Endodermal cell (in vitro differentiated cells): ENCODE data around the gene EVX2. TPM values are rescaled to one million over a fixed set of nuclear protein-coding genes. Genes with fewer than 3 reads are reported as not detected.

Source experiments
- DNase-seq: peaks from one replicate; pipeline ENCODE4 v3.0.0-alpha.2; 2017
- H3K27ac ChIP-seq: 2 replicates; pipeline ENCODE4 v1.5.1; 2013; ENCODE audit warnings: mild to moderate bottlenecking, low read depth, low read length, moderate library complexity
- H3K27me3 ChIP-seq: 2 replicates; pipeline ENCODE4 v1.6.1; 2013; ENCODE audit warnings: mild to moderate bottlenecking, low read length, moderate library complexity; ENCODE audit not compliant: insufficient read depth, control insufficient read depth, poor library complexity, severe bottlenecking
- H3K36me3 ChIP-seq: 2 replicates; pipeline ENCODE4 v1.7.0; 2013; ENCODE audit warnings: mild to moderate bottlenecking, low read length, moderate library complexity; ENCODE audit not compliant: control insufficient read depth, insufficient read depth
- H3K4me1 ChIP-seq: one replicate; pipeline ENCODE4 v1.7.0; 2013; ENCODE audit warnings: low read length; ENCODE audit not compliant: control insufficient read depth, insufficient read depth
- H3K4me3 ChIP-seq: 2 replicates; pipeline ENCODE4 v1.5.1; 2013; ENCODE audit warnings: mild to moderate bottlenecking, low read length, moderate library complexity
- H3K9ac ChIP-seq: 2 replicates; pipeline ENCODE4 v1.6.1; 2013; ENCODE audit warnings: mild to moderate bottlenecking, low read length, moderate library complexity; ENCODE audit not compliant: poor library complexity, severe bottlenecking; ENCODE audit errors: extremely low read depth
- H3K9me3 ChIP-seq: 2 replicates; pipeline ENCODE4 v1.6.1; 2013; ENCODE audit warnings: mild to moderate bottlenecking, low read length, moderate library complexity; ENCODE audit not compliant: control insufficient read depth
- H3K27ac Mint-ChIP-seq: 2 replicates; pipeline ENCODE4 v1.8.0; 2020; ENCODE audit warnings: mixed read lengths
- H3K27me3 Mint-ChIP-seq: 2 replicates; pipeline ENCODE4 v1.8.0; 2021; ENCODE audit warnings: mild to moderate bottlenecking, mixed read lengths; ENCODE audit not compliant: insufficient read depth
- H3K36me3 Mint-ChIP-seq: 2 replicates; pipeline ENCODE4 v1.8.0; 2020; ENCODE audit warnings: low read depth, mixed read lengths
- H3K4me1 Mint-ChIP-seq: 2 replicates; pipeline ENCODE4 v1.8.0; 2020; ENCODE audit warnings: mixed read lengths
- H3K4me3 Mint-ChIP-seq: 2 replicates; pipeline ENCODE4 v1.8.0; 2020; ENCODE audit warnings: mild to moderate bottlenecking, moderate library complexity, mixed read lengths
- H3K9me3 Mint-ChIP-seq: 2 replicates; pipeline ENCODE4 v1.8.0; 2020; ENCODE audit warnings: mild to moderate bottlenecking, mixed read lengths
- CTCF ChIP-seq: fragments of 200-600 bp; sonication (generic); conservative IDR thresholded peaks from 2 replicates; pipeline ENCODE4 v1.5.0; 2021; ENCODE audit warnings: antibody characterized with exemption, mild to moderate bottlenecking
- WGBS, 2 experiments: methylation state at CpG; one replicate each; pipeline versions ENCODE4 v1.1.5 to v1.1.7; 2013; ENCODE audit warnings: missing lambda C conversion rate in 2 of 2, mixed read lengths in 1 of 2; ENCODE audit not compliant: insufficient coverage in 1 of 2, insufficient read length in 1 of 2; 5-methylcytosine and 5-hydroxymethylcytosine counted together
- total RNA-seq, 2 donors: library from RNA; stranded (reverse); fragmentation: NEBNext Ultra II Directional in 1 of 2; extraction: Animal tissue kit (Norgen Biotek cat#: 25700) in 1 of 2; gene quantifications; 2 replicates in 1 of 2; 3 replicates in 1 of 2; pipeline ENCODE4 v1.2.1, GENCODE V29; 2021

EVX2 gene
- total RNA-seq, 2 donors from 2014 or later = not detected

GRCh38 chr2:176087330-176088047 is 3.7 kb upstream of the EVX2 start:
- peaks cover 5% of the 10 kb centered on the region for H3K9me3 ChIP-seq
- 18 to 21% methylated on average over 23 to 29 of the region's 29 CpGs for WGBS, 2 experiments
- H3K27ac ChIP-seq = no peak overlapping the region
- H3K27me3 ChIP-seq = peaks cover 98% of the 10 kb centered on the region
- peaks cover 12% of the 10 kb centered on the region for H3K4me1 ChIP-seq
- no peak overlapping the region for H3K9ac ChIP-seq
- Mint-ChIP-seq H3K9me3 (no peaks in the 10 kb centered on the region), H3K36me3 (no peaks in the 10 kb centered on the region), H3K4me3 (peak overlapping the region; percentile 54), H3K4me1 (peaks cover 51% of the 10 kb centered on the region), H3K27me3 (peaks cover 98% of the 10 kb centered on the region), H3K27ac (no peak overlapping the region)
- H3K36me3 ChIP-seq = no peaks in the 10 kb centered on the region
- peak; percentile 45 for DNase-seq
- peak overlapping the region; percentile 61 for H3K4me3 ChIP-seq
- TF ChIP-seq CTCF = no peak

GRCh38 chr2:176085861-176086771 is 2.4 kb upstream of the EVX2 start:
- H3K27ac Mint-ChIP-seq = no peak overlapping the region
- Histone ChIP-seq H3K27me3 (peaks cover 98% of the 10 kb centered on the region), H3K4me3 (peak overlapping the region; percentile 64), H3K9me3 (peaks cover 5% of the 10 kb centered on the region), H3K36me3 (no peaks in the 10 kb centered on the region), H3K4me1 (peaks cover 12% of the 10 kb centered on the region), H3K9ac (no peak overlapping the region), H3K27ac (no peak overlapping the region)
- H3K27me3 Mint-ChIP-seq = peaks cover 100% of the 10 kb centered on the region
- peak; percentile 78 for TF ChIP-seq CTCF
- no peaks in the 10 kb centered on the region for H3K36me3 Mint-ChIP-seq
- DNase-seq = peak; percentile 88
- peaks cover 44% of the 10 kb centered on the region for H3K4me1 Mint-ChIP-seq
- 1 to 2% methylated on average over 27 to 46 of the region's 46 CpGs for WGBS, 2 experiments
- peak overlapping the region; percentile 46 for H3K4me3 Mint-ChIP-seq
- H3K9me3 Mint-ChIP-seq = peaks cover 3% of the 10 kb centered on the region

GRCh38 chr2:176085120-176085788 is 1.5 kb upstream of the EVX2 start:
- no peak overlapping the region for H3K27ac ChIP-seq
- H3K4me1 ChIP-seq = peaks cover 12% of the 10 kb centered on the region
- H3K4me1 Mint-ChIP-seq = peaks cover 47% of the 10 kb centered on the region
- H3K36me3 ChIP-seq = no peaks in the 10 kb centered on the region
- no peak overlapping the region for H3K9ac ChIP-seq
- H3K27me3 ChIP-seq = peaks cover 98% of the 10 kb centered on the region
- H3K36me3 Mint-ChIP-seq = no peaks in the 10 kb centered on the region
- DNase-seq = peak; percentile 78
- no peaks in the 10 kb centered on the region for H3K9me3 ChIP-seq
- peaks cover 100% of the 10 kb centered on the region for H3K27me3 Mint-ChIP-seq
- H3K27ac Mint-ChIP-seq = no peak overlapping the region
- no peak for TF ChIP-seq CTCF
- peaks cover 5% of the 10 kb centered on the region for H3K9me3 Mint-ChIP-seq
- peak overlapping the region; percentile 64 for H3K4me3 ChIP-seq
- H3K4me3 Mint-ChIP-seq = peak overlapping the region; percentile 46
- WGBS, 2 experiments = 0 to 2% methylated on average over 6 to 37 of the region's 40 CpGs
